GM12864 (cell line): ENCODE data around the gene ILF3.

Experiments
- DNase-seq: peaks from one replicate; pipeline ENCODE4 v3.0.0-alpha.2; 2011; ENCODE audit warnings: low read depth
- H3K4me3 ChIP-seq: 2 replicates; pipeline ENCODE4 v1.5.1; 2011; ENCODE audit warnings: mild to moderate bottlenecking, low read depth, low read length, control low read depth
- TF ChIP-seq, protein P1 (sequence below): IDR thresholded peaks from 2 replicates; pipeline ENCODE4 v1.5.1; 2011; ENCODE audit warnings: low read depth, mild to moderate bottlenecking, moderate library complexity, low read length, control low read depth, inconsistent platforms; ENCODE audit errors: missing control alignments

The ILF3 gene

DNA sequence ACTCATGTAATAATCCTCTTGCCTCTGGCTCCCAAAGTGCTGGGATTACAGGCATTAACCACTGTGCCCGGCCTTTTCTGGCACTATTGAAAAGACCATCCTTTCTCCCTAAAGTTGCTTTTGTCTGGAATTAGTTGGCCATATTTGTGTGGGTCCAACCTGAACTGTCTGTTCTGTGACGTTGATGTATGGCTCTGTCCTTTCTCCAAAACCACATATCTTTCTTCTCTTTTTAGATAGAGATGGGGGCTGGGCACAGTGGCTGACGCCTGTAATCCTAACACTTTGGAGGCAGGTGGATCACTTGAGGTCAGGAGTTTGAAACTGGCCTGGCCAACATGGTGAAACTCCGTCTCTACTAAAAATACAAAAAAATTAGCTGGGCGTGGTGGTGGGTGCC, 81.6 kb downstream of the ILF3 start:
- H3K4me3 ChIP-seq, result no peak overlapping the region
- DNase-seq, result no peak
- TF ChIP-seq, protein P1, sequence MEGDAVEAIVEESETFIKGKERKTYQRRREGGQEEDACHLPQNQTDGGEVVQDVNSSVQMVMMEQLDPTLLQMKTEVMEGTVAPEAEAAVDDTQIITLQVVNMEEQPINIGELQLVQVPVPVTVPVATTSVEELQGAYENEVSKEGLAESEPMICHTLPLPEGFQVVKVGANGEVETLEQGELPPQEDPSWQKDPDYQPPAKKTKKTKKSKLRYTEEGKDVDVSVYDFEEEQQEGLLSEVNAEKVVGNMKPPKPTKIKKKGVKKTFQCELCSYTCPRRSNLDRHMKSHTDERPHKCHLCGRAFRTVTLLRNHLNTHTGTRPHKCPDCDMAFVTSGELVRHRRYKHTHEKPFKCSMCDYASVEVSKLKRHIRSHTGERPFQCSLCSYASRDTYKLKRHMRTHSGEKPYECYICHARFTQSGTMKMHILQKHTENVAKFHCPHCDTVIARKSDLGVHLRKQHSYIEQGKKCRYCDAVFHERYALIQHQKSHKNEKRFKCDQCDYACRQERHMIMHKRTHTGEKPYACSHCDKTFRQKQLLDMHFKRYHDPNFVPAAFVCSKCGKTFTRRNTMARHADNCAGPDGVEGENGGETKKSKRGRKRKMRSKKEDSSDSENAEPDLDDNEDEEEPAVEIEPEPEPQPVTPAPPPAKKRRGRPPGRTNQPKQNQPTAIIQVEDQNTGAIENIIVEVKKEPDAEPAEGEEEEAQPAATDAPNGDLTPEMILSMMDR, result no peak

DNA sequence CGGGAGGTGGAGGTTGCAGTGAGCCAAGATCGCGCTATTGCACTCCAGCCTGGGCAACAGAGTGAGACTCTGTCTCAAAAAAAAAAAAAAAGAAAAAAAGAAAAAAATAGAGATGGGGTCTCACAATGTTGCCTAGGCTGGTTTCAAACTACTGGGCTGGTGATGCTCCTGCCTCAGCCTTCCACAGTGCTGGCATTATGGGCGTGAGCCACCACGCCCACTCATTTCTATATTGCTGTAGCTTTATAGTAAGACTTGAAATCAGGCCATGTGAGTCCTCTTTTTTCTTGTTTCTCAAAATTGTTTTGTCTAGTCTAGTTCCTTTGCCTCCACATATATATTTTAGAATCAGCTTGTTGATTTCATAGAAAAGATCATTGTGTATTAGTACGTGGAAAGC, 82.0 kb downstream of the ILF3 start:
- TF ChIP-seq, protein P1, result no peak
- no peak for DNase-seq

DNA sequence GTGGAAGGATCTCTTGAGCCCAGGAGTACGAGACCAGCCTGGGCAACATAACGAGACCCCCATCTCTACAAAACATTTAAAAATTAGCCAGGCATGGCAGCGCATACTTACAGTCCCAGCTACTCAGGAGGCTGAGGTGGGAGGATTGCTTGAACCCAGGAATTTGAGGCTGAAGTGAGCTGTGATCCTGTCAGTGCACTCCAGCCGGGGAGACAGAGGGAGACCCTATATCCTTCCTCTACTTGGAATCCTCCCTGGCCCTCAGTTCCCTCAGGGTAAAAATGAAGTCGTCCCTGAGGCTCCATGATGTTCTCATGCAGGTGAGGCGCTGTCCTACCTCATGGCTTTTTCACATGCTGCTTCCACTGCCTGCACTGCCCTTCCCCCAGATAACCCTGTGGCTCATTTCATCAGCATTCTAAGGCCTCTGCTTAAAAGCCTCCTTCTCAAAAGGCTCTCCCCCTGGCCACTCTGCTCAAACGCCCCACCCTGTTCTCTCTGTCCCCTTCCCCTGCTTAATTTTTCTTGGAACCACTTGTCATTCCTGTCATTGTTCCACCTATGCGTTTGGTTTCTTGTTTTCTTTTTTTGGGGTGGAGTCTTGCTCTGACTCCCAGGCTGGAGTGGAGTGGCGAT, 82.9 kb downstream of the ILF3 start:
- TF ChIP-seq, protein P1, result no peak
- no peak overlapping the region for H3K4me3 ChIP-seq
- no peak for DNase-seq

More for the DNA sequence above, 82.0 kb downstream of the ILF3 start:
- H3K4me3 ChIP-seq, result no peak overlapping the region

DNA sequence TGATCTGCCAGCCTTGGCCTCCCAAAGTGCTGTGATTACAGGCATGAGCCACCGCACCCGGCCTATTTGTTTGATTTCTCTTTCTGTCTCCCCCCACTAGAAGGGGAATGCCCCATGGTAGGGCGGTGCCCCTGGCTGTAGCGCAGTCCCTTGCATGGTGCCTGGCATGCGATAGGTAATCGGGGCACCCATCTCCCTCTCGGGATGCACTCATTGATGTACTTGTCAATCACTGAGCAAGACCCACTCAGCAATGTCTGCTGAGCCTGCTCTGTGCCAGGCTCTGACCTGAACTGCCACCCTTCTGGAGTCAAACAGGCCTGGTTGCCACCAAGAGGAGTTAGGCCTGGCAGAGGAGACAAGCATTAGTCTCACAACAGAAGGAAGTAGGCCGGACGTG, 83.6 kb downstream of the ILF3 start:
- TF ChIP-seq, protein P1, result no peak
- H3K4me3 ChIP-seq, result no peak overlapping the region
- no peak for DNase-seq

DNA sequence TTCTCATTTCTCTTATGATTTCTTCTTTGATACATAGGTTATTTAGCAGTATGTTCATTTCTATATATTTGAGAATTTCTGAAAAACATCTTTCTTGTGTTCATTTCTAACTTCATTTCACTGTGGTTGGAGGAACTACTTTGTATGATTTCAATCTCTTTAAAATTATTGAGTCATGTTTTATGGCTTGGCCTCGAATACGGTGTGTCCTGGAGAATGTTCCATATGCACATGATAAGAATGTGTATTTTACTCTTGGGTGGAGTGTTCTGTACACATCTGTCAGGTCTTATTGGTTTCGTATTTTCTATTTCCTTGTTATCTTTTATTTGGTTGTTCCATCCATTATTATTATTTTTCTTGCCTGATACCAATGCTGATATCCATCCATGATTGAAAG, 86.7 kb downstream of the ILF3 start:
- TF ChIP-seq, protein P1, result no peak
- no peak overlapping the region for H3K4me3 ChIP-seq
- no peak for DNase-seq
